ENCODE measurements around the gene CHRNB4.

DNA sequence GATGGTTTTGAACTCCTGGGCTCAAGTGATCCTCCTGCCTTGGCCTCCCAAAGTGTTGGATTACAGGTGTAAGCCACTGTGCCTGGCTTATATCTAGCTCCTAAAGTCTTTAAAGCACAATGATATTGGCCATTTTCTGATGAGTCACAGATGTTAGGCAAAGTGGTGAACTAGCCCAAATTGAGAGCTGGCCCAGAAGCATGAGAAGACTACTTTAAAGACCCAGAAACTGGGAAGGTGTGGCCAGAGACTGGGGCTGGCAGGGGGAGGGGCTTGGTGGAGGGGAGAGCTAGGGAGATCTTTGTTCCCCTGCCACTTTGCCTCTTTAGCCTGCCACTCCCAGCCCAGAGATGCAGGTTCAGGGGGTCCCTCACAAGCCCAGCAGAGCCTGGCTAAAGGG, 41.8 kb downstream of the CHRNB4 start:
- TF ChIP-seq POLR2A (IDR thresholded peaks at IDR 0.05; ENCODE audit: low read depth, low read length) (no peak), PAX5 (IDR thresholded peaks at IDR 0.05; ENCODE audit: insufficient read depth, low read length, severe bottlenecking) (no peak), SPI1 (IDR thresholded peaks at IDR 0.05; ENCODE audit: low read depth, low read length) (no peak), TAF1 (IDR thresholded peaks at IDR 0.05; ENCODE audit: low read depth, low read length) (no peak)
